Heart left ventricle (tissue), 13 donors: ENCODE measurements around the gene RNU1-2.

Experiments used
- POLR2A ChIP-seq, 2 donors: fragments of 450-650 bp; IDR thresholded peaks; one replicate each; pipeline ENCODE4 v1.6.1; 2017; ENCODE audit warnings: antibody characterized with exemption in 2 of 2, mild to moderate bottlenecking in 2 of 2, moderate library complexity in 2 of 2
- TF ChIP-seq, protein P1 (sequence below), 12 donors: fragments of 200-600 bp; sonication (generic) in 4 of 12; IDR thresholded peaks; one replicate each; pipeline versions ENCODE4 v1.5.0 to v1.8.0; 2018 to 2022; ENCODE audit warnings: antibody characterized with exemption in 12 of 12, mild to moderate bottlenecking in 5 of 12
- donor health status: ischemic (EF 13 %, LVEDD 7.1; RV severe dilation, severe dysfunction).
- donor health status: DM: no; HTN: yes; CAD: no.
- donor health status: DM: no; HTN: no; CAD: no.
- donor health status: ischemic (EF 25% LVEDD 6.9; RV normal size, moderate dysfunction).
- donor health status: ischemic (EF 25% LVEDD 5.7; RV mildly dilated, moderate dysfunction).
- donor health status: ischemic (EF 35%, LVEDD 5.7; RV mildly dilated, moderate dysfunction).
- donor health status: nonischemic (EF 11% LVEDD 7.7; RV severe dilation, severe dysfunction).
- donor health status: DM: yes; HTN: yes; CAD: no.
- donor health status: PGD.
- donor health status: ischemic (EF 29% LVEDD 5.4; RV normal size, mild dysfunction).
- donor health status: nonischemic (EF 23%, LVEDD 6.1; RV moderate dilation, normal function).

DNA sequence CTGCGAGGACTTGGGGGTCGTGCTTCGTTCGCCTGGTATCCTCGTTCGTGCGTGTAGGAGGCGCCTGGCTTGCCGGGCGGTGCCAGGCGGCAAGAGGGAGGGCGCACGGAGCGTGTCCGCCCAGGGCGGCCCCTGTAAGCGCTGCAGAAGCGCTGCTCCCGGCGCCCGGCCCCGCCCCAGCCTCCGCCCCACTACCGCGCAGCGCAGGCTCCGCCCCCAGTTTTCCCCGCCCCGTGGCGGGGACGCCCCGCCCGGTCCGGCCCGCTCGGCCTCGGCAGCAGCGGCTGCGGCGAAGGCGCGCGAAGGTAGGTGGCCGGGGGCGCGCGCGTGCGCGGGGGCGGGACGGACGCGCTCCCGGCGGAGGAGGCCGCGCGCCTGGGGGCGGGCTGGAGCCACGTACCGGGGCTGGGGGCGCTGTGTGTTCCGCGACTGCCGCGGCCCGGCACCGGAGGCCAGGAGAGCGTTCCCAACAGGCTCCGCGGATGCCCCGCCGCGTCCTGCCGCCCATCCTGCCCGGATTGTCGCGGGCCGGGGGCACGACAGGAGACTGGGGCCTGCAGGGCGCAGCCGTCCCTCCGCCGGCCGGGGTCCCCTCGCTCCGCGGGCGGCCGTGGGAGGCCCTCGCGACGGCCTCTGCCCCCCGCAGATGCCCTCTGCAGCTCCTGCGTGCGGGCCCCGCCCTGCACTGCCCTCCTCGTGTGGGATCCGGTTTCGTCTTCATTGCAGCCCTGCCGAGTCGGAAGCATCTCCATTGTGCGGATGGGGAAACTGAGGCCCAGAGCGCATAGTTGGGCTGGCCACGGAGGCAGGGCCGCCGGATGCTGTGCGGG is 18.3 kb downstream of the RNU1-2 start:
- TF ChIP-seq, protein P1, sequence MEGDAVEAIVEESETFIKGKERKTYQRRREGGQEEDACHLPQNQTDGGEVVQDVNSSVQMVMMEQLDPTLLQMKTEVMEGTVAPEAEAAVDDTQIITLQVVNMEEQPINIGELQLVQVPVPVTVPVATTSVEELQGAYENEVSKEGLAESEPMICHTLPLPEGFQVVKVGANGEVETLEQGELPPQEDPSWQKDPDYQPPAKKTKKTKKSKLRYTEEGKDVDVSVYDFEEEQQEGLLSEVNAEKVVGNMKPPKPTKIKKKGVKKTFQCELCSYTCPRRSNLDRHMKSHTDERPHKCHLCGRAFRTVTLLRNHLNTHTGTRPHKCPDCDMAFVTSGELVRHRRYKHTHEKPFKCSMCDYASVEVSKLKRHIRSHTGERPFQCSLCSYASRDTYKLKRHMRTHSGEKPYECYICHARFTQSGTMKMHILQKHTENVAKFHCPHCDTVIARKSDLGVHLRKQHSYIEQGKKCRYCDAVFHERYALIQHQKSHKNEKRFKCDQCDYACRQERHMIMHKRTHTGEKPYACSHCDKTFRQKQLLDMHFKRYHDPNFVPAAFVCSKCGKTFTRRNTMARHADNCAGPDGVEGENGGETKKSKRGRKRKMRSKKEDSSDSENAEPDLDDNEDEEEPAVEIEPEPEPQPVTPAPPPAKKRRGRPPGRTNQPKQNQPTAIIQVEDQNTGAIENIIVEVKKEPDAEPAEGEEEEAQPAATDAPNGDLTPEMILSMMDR (IDR thresholded peaks at IDR 0.05), result peak in 4 of 12 donors; percentile 9 to 35 (median 21)
- TF ChIP-seq POLR2A (IDR thresholded peaks at IDR 0.05), result peak in 1 of 2 donors; percentile 77
